Neuron (in vitro differentiated cells): ENCODE data around the gene ZFP57.
A peak's percentile ranks its signal among the peaks of the same experiment; 100 is the strongest.

Source experiments
- H2AFZ ChIP-seq: one replicate; pipeline ENCODE4 v1.6.1; 2013; ENCODE audit warnings: low read depth, mild to moderate bottlenecking, inconsistent platforms, low read length, moderate library complexity
- H3K27me3 ChIP-seq: one replicate; pipeline ENCODE4 v1.6.1; 2013; ENCODE audit warnings: low read length; ENCODE audit not compliant: insufficient read depth
- H3K36me3 ChIP-seq: one replicate; pipeline ENCODE4 v1.6.1; 2013; ENCODE audit warnings: low read length; ENCODE audit not compliant: insufficient read depth
- H3K4me1 ChIP-seq: one replicate; pipeline ENCODE4 v1.6.1; 2013; ENCODE audit warnings: low read length; ENCODE audit not compliant: insufficient read depth
- H3K4me3 ChIP-seq: 2 replicates; pipeline ENCODE4 v1.5.1; 2013; ENCODE audit warnings: mild to moderate bottlenecking, low read length, moderate library complexity
- H3K9me3 ChIP-seq: one replicate; pipeline ENCODE4 v1.6.1; 2013; ENCODE audit warnings: low read length

ZFP57 gene

GRCh38 chr6:29631860-29632731 is 48.9 kb downstream of the ZFP57 start:
- no peaks in the 10 kb centered on the region for H3K36me3 ChIP-seq

GRCh38 chr6:29631209-29631810 is 49.6 kb downstream of the ZFP57 start:
- no peaks in the 10 kb centered on the region for H3K9me3 ChIP-seq
- H3K4me3 ChIP-seq: peak overlapping the region; percentile 58
- H2AFZ ChIP-seq: no peak overlapping the region
- H3K36me3 ChIP-seq: no peaks in the 10 kb centered on the region
- peaks cover 30% of the 10 kb centered on the region for H3K4me1 ChIP-seq
- H3K27me3 ChIP-seq: no peaks in the 10 kb centered on the region

More at GRCh38 chr6:29631860-29632731, 48.9 kb downstream of the ZFP57 start:
- no peaks in the 10 kb centered on the region for H3K27me3 ChIP-seq
- peak overlapping the region; percentile 58 for H3K4me3 ChIP-seq
- peaks cover 26% of the 10 kb centered on the region for H3K4me1 ChIP-seq
- peak overlapping the region; percentile 88 for H2AFZ ChIP-seq
- no peaks in the 10 kb centered on the region for H3K9me3 ChIP-seq

- Histone ChIP-seq H3K27me3 (no peaks in the 10 kb centered on the region), H3K4me3 (no peak overlapping the region)
Observed at GRCh38 chr6:29630315-29630714, 50.6 kb downstream of the ZFP57 start.

GRCh38 chr6:29629571-29629970 is 51.4 kb downstream of the ZFP57 start:
- H3K9me3 ChIP-seq: no peaks in the 10 kb centered on the region
- peaks cover 44% of the 10 kb centered on the region for H3K4me1 ChIP-seq
- no peaks in the 10 kb centered on the region for H3K36me3 ChIP-seq
- H3K4me3 ChIP-seq: no peak overlapping the region
- no peaks in the 10 kb centered on the region for H3K27me3 ChIP-seq
- no peak overlapping the region for H2AFZ ChIP-seq

More at GRCh38 chr6:29630315-29630714, 50.6 kb downstream of the ZFP57 start:
- Histone ChIP-seq H3K36me3 (no peaks in the 10 kb centered on the region), H3K9me3 (no peaks in the 10 kb centered on the region), H3K4me1 (peaks cover 36% of the 10 kb centered on the region), H2AFZ (no peak overlapping the region)

GRCh38 chr6:29628419-29629281 is 52.3 kb downstream of the ZFP57 start:
- H2AFZ ChIP-seq: no peak overlapping the region
- peaks cover 50% of the 10 kb centered on the region for H3K4me1 ChIP-seq
- no peaks in the 10 kb centered on the region for H3K9me3 ChIP-seq
- H3K36me3 ChIP-seq: no peaks in the 10 kb centered on the region
- peak overlapping the region; percentile 38 for H3K4me3 ChIP-seq
- no peaks in the 10 kb centered on the region for H3K27me3 ChIP-seq

GRCh38 chr6:29627755-29628418 is 53.1 kb downstream of the ZFP57 start:
- Histone ChIP-seq H3K9me3 (no peaks in the 10 kb centered on the region), H2AFZ (no peak overlapping the region), H3K36me3 (peaks cover 4% of the 10 kb centered on the region), H3K27me3 (no peaks in the 10 kb centered on the region), H3K4me1 (peaks cover 57% of the 10 kb centered on the region), H3K4me3 (peak overlapping the region; percentile 38)

GRCh38 chr6:29626948-29627754 is 53.8 kb downstream of the ZFP57 start:
- no peak overlapping the region for H2AFZ ChIP-seq
- H3K4me1 ChIP-seq: peaks cover 64% of the 10 kb centered on the region
- H3K9me3 ChIP-seq: no peaks in the 10 kb centered on the region
- peaks cover 11% of the 10 kb centered on the region for H3K36me3 ChIP-seq
- H3K27me3 ChIP-seq: no peaks in the 10 kb centered on the region
- H3K4me3 ChIP-seq: peak overlapping the region; percentile 34

GRCh38 chr6:29625337-29625930 is 55.5 kb downstream of the ZFP57 start:
- H3K36me3 ChIP-seq: peaks cover 27% of the 10 kb centered on the region
- no peaks in the 10 kb centered on the region for H3K9me3 ChIP-seq
- peaks cover 63% of the 10 kb centered on the region for H3K4me1 ChIP-seq
- no peaks in the 10 kb centered on the region for H3K27me3 ChIP-seq
- no peak overlapping the region for H3K4me3 ChIP-seq
- no peak overlapping the region for H2AFZ ChIP-seq

GRCh38 chr6:29624520-29624961 is 56.4 kb downstream of the ZFP57 start:
- no peak overlapping the region for H2AFZ ChIP-seq
- peaks cover 63% of the 10 kb centered on the region for H3K4me1 ChIP-seq
- H3K9me3 ChIP-seq: no peaks in the 10 kb centered on the region
- no peaks in the 10 kb centered on the region for H3K27me3 ChIP-seq
- H3K4me3 ChIP-seq: no peak overlapping the region
- peaks cover 36% of the 10 kb centered on the region for H3K36me3 ChIP-seq
